Measurements from ENCODE around the gene ICE1. TPM values are rescaled to one million over a fixed set of nuclear protein-coding genes. Genes with fewer than 3 reads are reported as not detected.

Gene ICE1
- total and polyA plus RNA-seq, 7 experiments from 2014 or later: 17.2 to 47.6 (median 32.4) TPM

GRCh38 chr5:5378531-5378930 lies 43.9 kb upstream of the ICE1 start:
- H3K27me3 Mint-ChIP-seq: peaks cover 0 to 9% (median 0%) of the 10 kb centered on the region in 5 donors
- H3K27ac Mint-ChIP-seq: no peak overlapping the region

GRCh38 chr5:5380298-5380697 lies 42.2 kb upstream of the ICE1 start:
- no peak overlapping the region for H3K27ac ChIP-seq (ENCODE audit: low read depth, low read length)
- no peaks in the 10 kb centered on the region for H3K4me1 ChIP-seq (ENCODE audit: control insufficient read depth in 2 of 2, insufficient read depth in 2 of 2, low read length in 2 of 2)
- CTCF ChIA-PET: no interaction called here
- no peak overlapping the region for H3K4me3 Mint-ChIP-seq
- peaks cover 0 to 17% (median 0%) of the 10 kb centered on the region in 5 donors for H3K36me3 Mint-ChIP-seq
- H3K27me3 ChIP-seq (ENCODE audit: control insufficient read depth in 2 of 2, insufficient read depth in 2 of 2, low read length in 2 of 2): no peaks in the 10 kb centered on the region
- H3K27ac Mint-ChIP-seq: no peak overlapping the region
- no peaks in the 10 kb centered on the region for H3K36me3 ChIP-seq (ENCODE audit: control insufficient read depth in 2 of 3, insufficient read depth in 3 of 3, low read length in 3 of 3)
- intact Hi-C loops (cut with micrococcal nuclease): no loop called here
- H3K27me3 Mint-ChIP-seq: peaks cover 0 to 13% (median 0%) of the 10 kb centered on the region in 5 donors
- no peak overlapping the region for H3K4me3 ChIP-seq (ENCODE audit: low read length)
- POLR2A ChIA-PET: interaction anchor here (0.6 kb wide), 1 partner anchor 419 kb away, joined by 6 read pairs; no protein-coding TSS in a partner anchor
- DNase-seq: no peak
- H3K9me3 Mint-ChIP-seq: peaks cover 0 to 1% (median 0%) of the 10 kb centered on the region in 11 donors
- peaks cover 0 to 5% (median 0%) of the 10 kb centered on the region in 7 donors for H3K4me1 Mint-ChIP-seq
- H3K9me3 ChIP-seq (ENCODE audit: control insufficient read depth in 2 of 3, low read length in 3 of 3): no peaks in the 10 kb centered on the region
- no peak for ATAC-seq

More at GRCh38 chr5:5378531-5378930, 43.9 kb upstream of the ICE1 start:
- peaks cover 0 to 11% (median 0%) of the 10 kb centered on the region in 7 donors for H3K4me1 Mint-ChIP-seq
- no peak overlapping the region for H3K4me3 Mint-ChIP-seq
- ATAC-seq (no peak), DNase-seq (no peak)
- H3K36me3 Mint-ChIP-seq: peaks cover 0 to 28% (median 7%) of the 10 kb centered on the region in 5 donors
- H3K36me3 ChIP-seq (ENCODE audit: control insufficient read depth in 2 of 3, insufficient read depth in 3 of 3, low read length in 3 of 3): no peaks in the 10 kb centered on the region
- H3K27ac ChIP-seq (ENCODE audit: low read depth, low read length): no peak overlapping the region
- H3K9me3 ChIP-seq (ENCODE audit: control insufficient read depth in 2 of 3, low read length in 3 of 3): no peaks in the 10 kb centered on the region
- intact Hi-C loops (cut with micrococcal nuclease): no loop called here
- ChIA-PET POLR2A (no interaction called here), CTCF (no interaction called here)
- H3K9me3 Mint-ChIP-seq: peaks cover 0 to 5% (median 0%) of the 10 kb centered on the region in 11 donors
- no peak overlapping the region for H3K4me3 ChIP-seq (ENCODE audit: low read length)
- no peaks in the 10 kb centered on the region for H3K4me1 ChIP-seq (ENCODE audit: control insufficient read depth in 2 of 2, insufficient read depth in 2 of 2, low read length in 2 of 2)
- H3K27me3 ChIP-seq (ENCODE audit: control insufficient read depth in 2 of 2, insufficient read depth in 2 of 2, low read length in 2 of 2): no peaks in the 10 kb centered on the region

- DNase-seq: no peak
- intact Hi-C loops (cut with micrococcal nuclease): no loop called here
- Histone ChIP-seq H3K36me3 (ENCODE audit: control insufficient read depth in 2 of 3, insufficient read depth in 3 of 3, low read length in 3 of 3) (no peaks in the 10 kb centered on the region), H3K9me3 (ENCODE audit: control insufficient read depth in 2 of 3, low read length in 3 of 3) (no peaks in the 10 kb centered on the region), H3K4me3 (ENCODE audit: low read length) (no peak overlapping the region), H3K27me3 (ENCODE audit: control insufficient read depth in 2 of 2, insufficient read depth in 2 of 2, low read length in 2 of 2) (no peaks in the 10 kb centered on the region), H3K27ac (ENCODE audit: low read depth, low read length) (no peak overlapping the region), H3K4me1 (ENCODE audit: control insufficient read depth in 2 of 2, insufficient read depth in 2 of 2, low read length in 2 of 2) (no peaks in the 10 kb centered on the region)
- CTCF ChIA-PET: no interaction called here
- H3K36me3 Mint-ChIP-seq: peaks cover 0 to 10% (median 0%) of the 10 kb centered on the region in 5 donors
- no peak for ATAC-seq
- no peak overlapping the region for H3K27ac Mint-ChIP-seq
- H3K4me1 Mint-ChIP-seq: no peaks in the 10 kb centered on the region
- peaks cover 0 to 1% (median 0%) of the 10 kb centered on the region in 11 donors for H3K9me3 Mint-ChIP-seq
- H3K4me3 Mint-ChIP-seq: no peak overlapping the region
- POLR2A ChIA-PET: no interaction called here
- H3K27me3 Mint-ChIP-seq: peaks cover 0 to 10% (median 0%) of the 10 kb centered on the region in 5 donors
Measured at GRCh38 chr5:5381310-5381913, 41.1 kb upstream of the ICE1 start.

- Histone ChIP-seq H3K9me3 (ENCODE audit: control insufficient read depth in 2 of 3, low read length in 3 of 3) (no peaks in the 10 kb centered on the region), H3K4me3 (ENCODE audit: low read length) (no peak overlapping the region), H3K4me1 (ENCODE audit: control insufficient read depth in 2 of 2, insufficient read depth in 2 of 2, low read length in 2 of 2) (no peaks in the 10 kb centered on the region), H3K27me3 (ENCODE audit: control insufficient read depth in 2 of 2, insufficient read depth in 2 of 2, low read length in 2 of 2) (no peaks in the 10 kb centered on the region), H3K36me3 (ENCODE audit: control insufficient read depth in 2 of 3, insufficient read depth in 3 of 3, low read length in 3 of 3) (no peaks in the 10 kb centered on the region), H3K27ac (ENCODE audit: low read depth, low read length) (no peak overlapping the region)
- ChIA-PET CTCF (no interaction called here), POLR2A (no interaction called here)
- Mint-ChIP-seq H3K27me3 (peaks cover 0 to 10% (median 0%) of the 10 kb centered on the region in 5 donors), H3K9me3 (peaks cover 0 to 2% (median 0%) of the 10 kb centered on the region in 11 donors), H3K4me1 (no peaks in the 10 kb centered on the region), H3K36me3 (peaks cover 0 to 9% (median 0%) of the 10 kb centered on the region in 5 donors), H3K4me3 (no peak overlapping the region), H3K27ac (no peak overlapping the region)
- no peak for DNase-seq
- intact Hi-C loops (cut with micrococcal nuclease): no loop called here
- ATAC-seq: no peak
Measured at GRCh38 chr5:5383461-5383860, 39.0 kb upstream of the ICE1 start.

DNA sequence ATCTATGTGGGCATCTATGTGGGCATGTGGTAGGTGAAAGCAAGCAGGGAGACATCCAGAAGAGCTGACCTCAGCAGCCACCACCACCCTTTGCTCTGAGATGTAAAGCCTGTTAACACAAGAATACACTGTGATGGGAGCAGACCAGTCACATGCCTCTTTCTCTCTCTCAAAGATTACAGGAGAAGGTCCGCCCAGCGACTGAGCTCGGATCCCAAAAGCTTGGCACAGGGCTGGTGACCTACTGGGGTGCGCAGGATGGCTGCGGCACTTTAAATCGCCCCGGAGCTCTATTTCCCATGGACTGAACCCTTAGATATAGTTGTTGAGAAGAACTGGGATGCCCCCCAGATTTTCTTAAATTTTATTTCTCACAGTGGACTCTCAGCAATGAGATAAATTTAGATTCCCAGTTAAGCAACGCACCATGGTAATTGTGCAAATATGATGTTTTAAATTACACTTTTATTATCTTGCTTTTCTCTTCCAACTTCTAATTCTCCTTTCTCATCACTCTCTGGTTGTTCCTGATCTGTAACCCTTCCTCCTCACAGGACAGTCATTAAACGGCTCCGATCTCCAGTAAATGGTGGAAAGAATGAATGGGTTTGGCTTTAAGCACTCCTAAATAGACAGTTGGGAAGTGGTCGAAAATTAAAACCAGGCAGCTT lies 37.7 kb upstream of the ICE1 start:
- intact Hi-C loops (cut with micrococcal nuclease): no loop called here
- ATAC-seq (no peak), DNase-seq (no peak)
- H3K4me3 ChIP-seq (ENCODE audit: low read length): no peak overlapping the region
- no peaks in the 10 kb centered on the region for H3K36me3 ChIP-seq (ENCODE audit: control insufficient read depth in 2 of 3, insufficient read depth in 3 of 3, low read length in 3 of 3)
- no peaks in the 10 kb centered on the region for H3K4me1 ChIP-seq (ENCODE audit: control insufficient read depth in 2 of 2, insufficient read depth in 2 of 2, low read length in 2 of 2)
- H3K27ac ChIP-seq (ENCODE audit: low read depth, low read length): no peak overlapping the region
- Mint-ChIP-seq H3K9me3 (peaks cover 0 to 2% (median 0%) of the 10 kb centered on the region in 11 donors), H3K27me3 (peaks cover 0 to 6% (median 0%) of the 10 kb centered on the region in 5 donors), H3K36me3 (peaks cover 0 to 8% (median 0%) of the 10 kb centered on the region in 5 donors), H3K4me1 (no peaks in the 10 kb centered on the region), H3K4me3 (peak overlapping the region in 1 of 10 donors; percentile 0), H3K27ac (no peak overlapping the region)
- no peaks in the 10 kb centered on the region for H3K27me3 ChIP-seq (ENCODE audit: control insufficient read depth in 2 of 2, insufficient read depth in 2 of 2, low read length in 2 of 2)
- H3K9me3 ChIP-seq (ENCODE audit: control insufficient read depth in 2 of 3, low read length in 3 of 3): no peaks in the 10 kb centered on the region
- CTCF ChIA-PET: no interaction called here
- POLR2A ChIA-PET: no interaction called here

- DNase-seq (no peak), ATAC-seq (no peak)
- Mint-ChIP-seq H3K27me3 (peaks cover 0 to 6% (median 0%) of the 10 kb centered on the region in 5 donors), H3K9me3 (peaks cover 0 to 2% (median 0%) of the 10 kb centered on the region in 11 donors), H3K4me1 (no peaks in the 10 kb centered on the region), H3K4me3 (no peak overlapping the region), H3K36me3 (peaks cover 0 to 8% (median 0%) of the 10 kb centered on the region in 5 donors), H3K27ac (no peak overlapping the region)
- intact Hi-C loops (cut with micrococcal nuclease): no loop called here
- Histone ChIP-seq H3K36me3 (ENCODE audit: control insufficient read depth in 2 of 3, insufficient read depth in 3 of 3, low read length in 3 of 3) (no peaks in the 10 kb centered on the region), H3K27ac (ENCODE audit: low read depth, low read length) (no peak overlapping the region), H3K4me3 (ENCODE audit: low read length) (no peak overlapping the region), H3K27me3 (ENCODE audit: control insufficient read depth in 2 of 2, insufficient read depth in 2 of 2, low read length in 2 of 2) (no peaks in the 10 kb centered on the region), H3K9me3 (ENCODE audit: control insufficient read depth in 2 of 3, low read length in 3 of 3) (no peaks in the 10 kb centered on the region), H3K4me1 (ENCODE audit: control insufficient read depth in 2 of 2, insufficient read depth in 2 of 2, low read length in 2 of 2) (no peaks in the 10 kb centered on the region)
- CTCF ChIA-PET: no interaction called here
- POLR2A ChIA-PET: no interaction called here
Measured at GRCh38 chr5:5385331-5385662, 37.2 kb upstream of the ICE1 start.

GRCh38 chr5:5386329-5386728 lies 36.1 kb upstream of the ICE1 start:
- Histone ChIP-seq H3K9me3 (ENCODE audit: control insufficient read depth in 2 of 3, low read length in 3 of 3) (no peaks in the 10 kb centered on the region), H3K4me3 (ENCODE audit: low read length) (no peak overlapping the region), H3K27me3 (ENCODE audit: control insufficient read depth in 2 of 2, insufficient read depth in 2 of 2, low read length in 2 of 2) (no peaks in the 10 kb centered on the region), H3K4me1 (ENCODE audit: control insufficient read depth in 2 of 2, insufficient read depth in 2 of 2, low read length in 2 of 2) (no peaks in the 10 kb centered on the region), H3K36me3 (ENCODE audit: control insufficient read depth in 2 of 3, insufficient read depth in 3 of 3, low read length in 3 of 3) (no peaks in the 10 kb centered on the region), H3K27ac (ENCODE audit: low read depth, low read length) (no peak overlapping the region)
- POLR2A ChIA-PET: no interaction called here
- DNase-seq: no peak
- Mint-ChIP-seq H3K27ac (no peak overlapping the region), H3K4me1 (no peaks in the 10 kb centered on the region), H3K36me3 (peaks cover 0 to 13% (median 4%) of the 10 kb centered on the region in 5 donors), H3K9me3 (peaks cover 0 to 2% (median 0%) of the 10 kb centered on the region in 11 donors), H3K27me3 (peaks cover 0 to 6% (median 0%) of the 10 kb centered on the region in 5 donors), H3K4me3 (no peak overlapping the region)
- CTCF ChIA-PET: no interaction called here
- ATAC-seq: no peak
- intact Hi-C loops (cut with micrococcal nuclease): no loop called here
